GM21360 (cell line): ENCODE results near the gene F5.

Experiments
- ATAC-seq: cut with Tn5 transposase; IDR thresholded peaks from one replicate; pipeline ENCODE4 v1.9.1; 2021; ENCODE audit warnings: mild to moderate bottlenecking, moderate library complexity; ENCODE audit not compliant: unreplicated experiment

The F5 gene

GRCh38 chr1:169588785-169589485 is 2.7 kb upstream of the F5 start:
- ATAC-seq, result no peak

DNA sequence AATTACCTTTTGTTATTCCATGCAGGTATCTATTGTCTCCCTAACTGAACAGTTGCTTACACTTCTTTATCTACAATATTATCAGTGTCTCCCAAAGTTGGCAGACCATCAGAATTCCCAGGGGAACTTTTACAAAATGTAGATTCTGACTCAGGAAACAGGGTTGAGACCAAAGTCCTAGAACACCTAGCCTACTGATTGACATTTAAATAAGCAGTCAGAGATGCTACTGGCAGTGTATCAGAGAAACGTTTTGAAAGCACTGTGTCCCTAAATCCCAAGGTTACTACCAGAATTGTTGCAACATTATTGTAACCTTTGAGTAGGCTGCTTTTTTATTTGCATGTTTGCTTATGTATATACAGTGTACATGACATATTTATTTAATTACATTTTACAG is 1.8 kb upstream of the F5 start:
- ATAC-seq, result no peak

DNA sequence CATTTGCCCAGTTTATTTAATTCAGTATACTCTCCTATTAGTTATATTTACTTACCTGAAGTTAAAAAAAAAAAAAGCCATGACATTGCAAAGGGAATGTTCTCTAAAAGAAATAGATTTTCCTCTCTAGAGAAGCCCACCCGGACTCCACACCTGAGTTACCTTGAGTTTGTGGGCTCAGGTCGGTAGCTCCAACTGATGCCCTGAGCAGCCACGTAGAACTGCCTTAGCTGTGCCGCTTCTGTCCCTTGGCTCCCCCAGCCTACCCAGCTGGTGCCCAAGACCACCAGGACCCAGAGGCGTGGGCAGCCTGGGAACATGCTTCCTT is 250 bp downstream of the F5 start:
- peak; percentile 18 for ATAC-seq

DNA sequence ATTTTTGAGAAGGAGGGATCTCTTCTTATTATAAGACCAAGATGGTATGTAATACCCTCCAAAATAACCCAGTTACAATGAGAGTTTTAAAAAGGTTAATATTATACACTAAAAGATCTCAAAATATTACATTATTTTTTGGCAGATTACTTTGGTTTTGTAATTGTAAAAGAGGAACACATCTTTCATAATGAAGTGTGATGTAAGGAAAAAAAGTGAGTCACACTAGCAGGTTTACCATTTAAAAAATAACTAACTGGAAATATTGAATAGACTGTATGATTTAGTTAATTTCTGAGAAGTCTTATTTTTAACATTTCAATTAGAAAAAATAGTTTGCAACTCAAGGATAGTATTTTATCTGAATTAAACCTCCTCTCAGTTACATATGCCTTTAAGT is 1.1 kb downstream of the F5 start:
- ATAC-seq, result no peak

DNA sequence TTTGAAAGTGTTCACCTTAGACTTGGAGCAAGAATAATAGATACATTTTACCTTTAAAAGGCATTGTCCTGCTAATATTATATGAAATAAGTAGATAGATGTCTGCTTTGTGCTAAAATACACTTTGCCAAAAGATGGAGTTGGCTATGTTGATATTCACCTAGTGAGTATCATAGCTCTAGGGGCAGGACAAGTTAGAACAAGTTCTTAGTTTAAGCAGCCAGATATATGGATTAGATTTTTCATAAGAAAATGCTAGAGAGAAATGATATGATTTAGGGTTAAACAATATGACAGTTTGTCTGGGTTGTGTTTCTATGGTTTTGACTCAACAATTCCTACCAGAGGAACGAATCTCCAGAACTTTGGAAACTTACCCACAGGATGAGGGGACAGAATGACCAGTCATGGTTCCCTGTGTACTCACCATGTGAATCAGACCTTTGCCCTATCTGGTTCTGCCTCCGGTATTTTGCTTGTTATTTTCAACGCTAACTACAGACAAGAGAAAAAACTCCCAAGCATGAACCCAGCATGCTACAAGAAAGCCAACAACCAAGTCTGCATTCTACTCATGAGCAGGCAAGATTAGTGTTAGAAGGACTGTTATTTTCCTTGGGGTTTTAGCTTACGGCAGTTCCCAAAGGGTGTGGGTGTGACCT is 1.7 kb downstream of the F5 start:
- no peak for ATAC-seq

DNA sequence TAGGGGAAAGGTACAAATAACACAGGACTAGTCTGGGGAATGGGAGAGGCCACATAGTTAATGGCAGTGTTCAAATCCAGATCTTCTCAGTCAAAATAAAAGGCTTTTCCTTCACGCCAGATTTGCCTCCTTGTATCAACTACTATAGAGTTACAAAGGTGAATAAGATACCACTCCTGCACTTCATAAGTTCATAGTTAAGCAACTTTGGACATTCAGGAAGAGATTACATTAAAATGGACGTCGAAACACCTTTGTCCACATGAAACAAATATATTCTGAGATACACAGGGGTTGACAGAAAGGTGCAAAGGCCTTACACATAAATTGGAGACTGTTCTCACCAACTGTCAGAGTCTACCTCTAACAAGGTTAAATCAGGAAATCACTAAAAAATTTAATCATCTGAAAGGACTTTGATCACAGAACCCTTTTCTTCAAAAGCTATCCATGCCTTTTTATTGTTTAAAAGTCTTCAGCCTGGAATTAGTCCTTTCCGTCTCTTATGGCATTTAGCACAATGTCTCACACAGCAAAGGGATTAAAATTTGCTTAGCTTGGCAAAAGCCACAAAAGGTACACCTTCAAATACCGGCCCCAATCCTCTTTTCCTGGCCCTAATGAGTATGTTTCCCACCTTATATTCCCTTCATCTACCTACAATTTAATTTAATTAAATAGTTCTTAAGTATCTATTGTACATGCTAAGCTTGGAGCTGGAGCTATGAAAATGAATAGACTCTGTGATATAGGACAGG is 8.1 kb downstream of the F5 start:
- ATAC-seq, result no peak

- ATAC-seq, result no peak
These were observed 9.3 kb downstream of the F5 start for GRCh38 chr1:169576935-169577331.

- no peak for ATAC-seq
These were observed 9.9 kb downstream of the F5 start for GRCh38 chr1:169576241-169576934.

DNA sequence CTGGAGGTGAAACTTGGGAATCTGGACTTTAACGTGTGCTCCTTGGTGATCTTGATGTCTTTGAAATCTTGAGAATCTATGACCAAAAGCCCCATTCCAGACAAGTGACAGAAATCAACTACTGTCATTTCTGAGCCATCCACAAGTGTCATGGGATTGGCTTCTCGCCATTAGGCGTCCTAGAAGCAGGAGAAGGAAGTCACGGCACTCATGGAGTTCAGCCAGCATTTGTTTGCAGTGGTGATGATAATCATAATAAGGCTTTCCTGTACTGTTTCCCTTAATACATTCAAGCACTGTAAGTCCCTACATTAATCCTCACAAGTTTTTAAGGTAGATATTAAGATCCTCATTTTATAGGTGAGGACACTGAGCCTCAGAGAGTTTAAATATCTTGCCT is 11.9 kb downstream of the F5 start:
- ATAC-seq, result no peak

GRCh38 chr1:169572187-169572586 is 14.1 kb downstream of the F5 start:
- ATAC-seq, result no peak

DNA sequence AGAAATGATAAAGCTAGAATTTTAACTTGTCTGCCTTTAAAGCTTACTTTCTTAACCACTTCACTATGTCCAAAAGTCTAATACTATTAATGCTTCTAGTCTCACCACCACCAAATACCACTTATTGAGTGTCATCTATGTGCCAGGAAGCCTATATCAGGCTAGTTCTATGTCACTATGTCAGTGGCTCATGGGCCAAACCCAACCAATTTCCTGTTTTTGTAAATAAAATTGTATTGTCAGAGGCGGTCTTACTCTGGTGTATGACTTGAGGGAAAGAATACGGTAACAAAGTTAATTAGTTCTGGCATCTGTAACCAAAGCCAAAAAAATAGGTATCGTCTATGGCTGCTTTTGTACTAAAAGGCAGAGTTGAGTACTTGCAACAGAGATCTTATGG is 14.8 kb downstream of the F5 start:
- ATAC-seq, result no peak

- no peak for ATAC-seq
These were observed 16.1 kb downstream of the F5 start for GRCh38 chr1:169570172-169570574.

GRCh38 chr1:169568497-169568896 is 17.8 kb downstream of the F5 start:
- no peak for ATAC-seq

GRCh38 chr1:169565335-169566271 is 20.7 kb downstream of the F5 start:
- no peak for ATAC-seq

GRCh38 chr1:169563650-169564049 is 22.6 kb downstream of the F5 start:
- ATAC-seq, result no peak

DNA sequence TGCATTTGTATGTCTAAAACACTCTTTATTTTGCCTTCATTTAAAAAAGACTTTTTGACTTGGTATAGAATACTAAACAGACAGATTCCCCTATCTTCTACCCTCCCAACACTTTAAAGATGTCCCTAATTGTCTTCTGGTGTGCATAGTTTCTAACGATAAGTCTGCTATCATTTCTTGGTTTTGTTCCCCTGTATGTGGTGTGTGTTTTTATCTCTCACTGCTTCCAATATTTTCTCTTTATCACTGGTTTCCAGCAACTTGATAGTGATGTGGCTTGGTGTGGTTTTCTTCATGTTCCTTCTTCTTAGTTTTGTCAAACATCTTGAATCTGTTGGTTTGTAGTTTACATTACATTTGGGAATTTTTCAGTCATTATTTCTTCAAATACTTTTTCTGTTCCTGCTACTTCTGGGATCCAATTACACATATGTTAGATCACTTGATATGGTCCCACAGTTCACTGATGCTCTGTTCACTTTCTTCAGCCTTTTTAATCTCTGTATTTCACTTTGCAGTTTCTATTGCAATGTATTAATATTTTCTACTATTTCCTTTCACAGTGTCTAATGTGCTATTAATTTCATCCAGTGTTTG is 23.2 kb downstream of the F5 start:
- no peak for ATAC-seq

- no peak for ATAC-seq
These were observed 24.6 kb downstream of the F5 start for GRCh38 chr1:169561692-169562091.

DNA sequence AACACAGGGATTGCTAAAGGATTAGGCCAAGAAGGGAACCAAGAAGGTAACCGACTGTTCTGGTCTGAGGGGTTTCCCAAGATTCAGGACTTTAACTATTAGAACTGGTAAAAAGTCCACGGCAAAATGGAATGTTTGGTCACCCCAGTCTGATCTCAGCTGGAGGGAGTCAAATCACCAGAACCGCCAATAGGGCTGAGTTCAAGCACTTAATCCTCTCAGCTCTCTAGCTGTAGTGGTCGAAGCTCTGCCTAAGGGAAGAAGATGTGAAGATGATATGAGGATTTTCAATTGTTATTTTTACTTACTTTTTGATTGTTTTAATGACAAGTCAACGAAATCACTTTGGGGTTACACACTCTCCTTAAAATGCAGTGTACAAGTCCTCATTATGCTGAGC is 29.1 kb downstream of the F5 start:
- no peak for ATAC-seq

DNA sequence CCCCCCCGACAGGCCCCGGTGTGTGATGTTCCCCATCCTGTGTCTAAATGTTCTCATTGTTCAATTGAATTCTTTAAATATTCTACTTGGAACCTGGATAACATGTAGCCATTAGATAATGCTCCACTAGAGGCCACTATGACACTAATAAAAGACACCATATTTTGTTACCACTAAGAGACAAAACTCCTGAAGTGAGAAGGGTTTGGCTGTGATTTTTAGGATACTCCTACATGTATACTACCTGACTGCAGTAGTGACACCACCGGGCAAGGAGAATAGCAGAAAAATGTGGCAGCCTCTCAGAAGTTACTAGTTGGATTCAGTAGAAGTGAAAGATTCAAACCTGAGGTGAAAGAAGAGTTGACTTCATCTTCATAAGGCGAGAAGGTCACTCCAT is 36.0 kb downstream of the F5 start:
- no peak for ATAC-seq

DNA sequence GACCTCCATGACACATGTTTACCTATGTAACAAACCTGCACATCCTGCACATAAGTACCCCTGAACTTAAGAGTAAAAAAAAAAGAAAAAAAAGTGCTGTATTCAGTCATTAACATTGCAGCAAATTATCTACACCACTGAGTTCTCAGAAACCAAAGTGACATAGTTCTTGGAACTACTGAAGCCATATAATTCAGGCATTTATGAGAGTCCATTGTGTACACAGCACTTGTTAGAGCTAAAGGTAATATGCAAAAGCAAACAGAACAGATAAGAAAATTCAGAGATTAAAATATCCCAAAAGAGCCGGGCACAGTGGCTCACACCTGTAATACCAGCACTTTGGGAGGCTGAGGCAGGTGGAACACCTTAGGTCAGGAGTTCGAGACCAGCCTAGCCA is 38.0 kb downstream of the F5 start:
- ATAC-seq, result no peak
